ENCODE results near the gene LGALS4. TPM values are rescaled to one million over a fixed set of nuclear protein-coding genes. Genes with fewer than 3 reads are reported as not detected.

Gene LGALS4
- polyA plus RNA-seq, 1 of the 3 experiments (the other 2 are of a cell fraction) = 0.21 TPM

DNA sequence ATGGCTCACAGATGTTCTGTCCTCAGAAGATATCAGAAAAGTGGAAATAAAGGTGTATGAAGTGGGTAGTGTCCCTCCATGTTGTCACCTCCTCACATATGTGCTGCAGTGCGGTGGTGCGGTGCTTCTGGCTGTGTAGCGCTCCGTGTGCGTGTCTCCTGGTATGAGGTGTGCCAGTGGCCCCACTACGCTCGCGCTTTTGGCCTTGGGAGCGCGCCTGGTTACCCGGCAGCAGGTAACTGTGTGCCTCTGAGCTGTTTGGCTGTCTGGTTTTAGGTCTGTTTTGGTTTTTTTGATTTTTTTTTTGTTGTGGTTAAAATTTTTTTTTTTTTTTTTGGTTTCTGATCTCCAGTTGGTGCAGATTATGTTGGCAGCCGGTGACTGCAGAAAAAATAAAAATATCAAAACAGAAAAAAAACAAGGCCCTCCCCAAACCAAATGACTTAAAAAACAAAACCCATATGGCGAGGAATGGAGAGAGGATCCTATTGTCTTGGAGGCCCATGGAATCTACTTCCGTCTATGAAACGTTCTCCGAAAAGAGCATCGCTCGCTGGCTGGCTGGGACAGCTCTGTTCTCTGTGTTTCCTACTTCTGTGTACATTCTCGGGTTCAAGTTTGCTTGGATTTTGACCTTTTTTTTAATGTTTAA, 29.2 kb upstream of the LGALS4 start (continued):
- TF ChIP-seq IRF3 (IDR thresholded peaks at IDR 0.05; ENCODE audit: low read depth, low read length) = no peak
- no peak for TF ChIP-seq CHD2 (IDR thresholded peaks at IDR 0.05; ENCODE audit: low read length, partially characterized antibody)
- no peak for TF ChIP-seq EZH2phosphoT487 (IDR thresholded peaks at IDR 0.05; ENCODE audit: borderline replicate concordance, low read depth)
- no peak for TF ChIP-seq RCOR1 (IDR thresholded peaks at IDR 0.05; ENCODE audit: low read length)
- TF ChIP-seq MAX (IDR thresholded peaks at IDR 0.05; ENCODE audit: low read depth) = no peak
- no peak for TF ChIP-seq GATA2 (CRISPR knock-in tag; IDR thresholded peaks at IDR 0.05)
- TF ChIP-seq FOXJ3 (CRISPR knock-in tag; IDR thresholded peaks at IDR 0.05) = no peak
- no peak for TF ChIP-seq EP300 (IDR thresholded peaks at IDR 0.05; ENCODE audit: borderline replicate concordance in 1 of 2, low read depth in 1 of 2, low read length in 1 of 2)
- TF ChIP-seq MXI1 (IDR thresholded peaks at IDR 0.05; ENCODE audit: low read depth, low read length) = no peak
- TF ChIP-seq NFIC (IDR thresholded peaks at IDR 0.05; ENCODE audit: borderline replicate concordance) = no peak
- no peak for TF ChIP-seq REST (IDR thresholded peaks at IDR 0.05; ENCODE audit: low read depth, low read length)
- no peak for TF ChIP-seq JUND (IDR thresholded peaks at IDR 0.05)
- no peak for TF ChIP-seq CTCF (IDR thresholded peaks at IDR 0.05)
